ENCODE data around the gene GALNT2.

The GALNT2 gene

GRCh38 chr1:230262867-230263567 lies 196.0 kb downstream of the GALNT2 start:
- TF ChIP-seq POLR2AphosphoS5 (IDR thresholded peaks at IDR 0.05; ENCODE audit: low read depth, low read length) (no peak), SIN3A (IDR thresholded peaks at IDR 0.05; ENCODE audit: borderline replicate concordance, insufficient read depth, low read length) (no peak), TAF1 (IDR thresholded peaks at IDR 0.05; ENCODE audit: borderline replicate concordance, insufficient read depth, low read length) (no peak), FOXP2 (optimal IDR thresholded peaks at IDR 0.05; ENCODE audit: borderline replicate concordance, extremely low read depth, extremely low read length, insufficient read depth) (no peak), REST (IDR thresholded peaks at IDR 0.05; ENCODE audit: insufficient read depth in 1 of 2, low read depth in 2 of 2, low read length in 2 of 2) (no peak)

- TF ChIP-seq POLR2AphosphoS5 (IDR thresholded peaks at IDR 0.05; ENCODE audit: low read depth, low read length) (no peak), SIN3A (IDR thresholded peaks at IDR 0.05; ENCODE audit: borderline replicate concordance, insufficient read depth, low read length) (no peak), REST (IDR thresholded peaks at IDR 0.05; ENCODE audit: insufficient read depth in 1 of 2, low read depth in 2 of 2, low read length in 2 of 2) (no peak), FOXP2 (optimal IDR thresholded peaks at IDR 0.05; ENCODE audit: borderline replicate concordance, extremely low read depth, extremely low read length, insufficient read depth) (no peak), TAF1 (IDR thresholded peaks at IDR 0.05; ENCODE audit: borderline replicate concordance, insufficient read depth, low read length) (no peak)
Observed at GRCh38 chr1:230263568-230264195, 196.6 kb downstream of the GALNT2 start.

GRCh38 chr1:230264342-230264741 lies 197.3 kb downstream of the GALNT2 start:
- TF ChIP-seq REST (IDR thresholded peaks at IDR 0.05; ENCODE audit: insufficient read depth in 1 of 2, low read depth in 2 of 2, low read length in 2 of 2) (no peak), SIN3A (IDR thresholded peaks at IDR 0.05; ENCODE audit: borderline replicate concordance, insufficient read depth, low read length) (no peak), POLR2AphosphoS5 (IDR thresholded peaks at IDR 0.05; ENCODE audit: low read depth, low read length) (no peak), TAF1 (IDR thresholded peaks at IDR 0.05; ENCODE audit: borderline replicate concordance, insufficient read depth, low read length) (no peak), FOXP2 (optimal IDR thresholded peaks at IDR 0.05; ENCODE audit: borderline replicate concordance, extremely low read depth, extremely low read length, insufficient read depth) (no peak)

- TF ChIP-seq SIN3A (IDR thresholded peaks at IDR 0.05; ENCODE audit: borderline replicate concordance, insufficient read depth, low read length) (no peak), TAF1 (IDR thresholded peaks at IDR 0.05; ENCODE audit: borderline replicate concordance, insufficient read depth, low read length) (no peak), REST (IDR thresholded peaks at IDR 0.05; ENCODE audit: insufficient read depth in 1 of 2, low read depth in 2 of 2, low read length in 2 of 2) (no peak), FOXP2 (optimal IDR thresholded peaks at IDR 0.05; ENCODE audit: borderline replicate concordance, extremely low read depth, extremely low read length, insufficient read depth) (no peak), POLR2AphosphoS5 (IDR thresholded peaks at IDR 0.05; ENCODE audit: low read depth, low read length) (no peak)
Observed at GRCh38 chr1:230265200-230266115, 198.4 kb downstream of the GALNT2 start.
